Retinal pigment epithelial cell (primary cell): ENCODE results near the gene SGMS1.
A peak's percentile ranks its signal among the peaks of the same experiment; 100 is the strongest.

ENCODE experiments used
- DNase-seq: peaks from one replicate; pipeline ENCODE4 v3.0.0-alpha.2; 2010; ENCODE audit warnings: low read depth
- H3K4me3 ChIP-seq: 2 replicates; pipeline ENCODE4 v1.5.1; 2011; ENCODE audit warnings: mild to moderate bottlenecking, low read length, control low read depth, moderate library complexity
- TF ChIP-seq, protein P1 (sequence below): conservative IDR thresholded peaks from 2 replicates; pipeline ENCODE4 v1.5.1; 2011; ENCODE audit warnings: low read depth, low read length, control low read depth, inconsistent platforms

The SGMS1 gene

DNA sequence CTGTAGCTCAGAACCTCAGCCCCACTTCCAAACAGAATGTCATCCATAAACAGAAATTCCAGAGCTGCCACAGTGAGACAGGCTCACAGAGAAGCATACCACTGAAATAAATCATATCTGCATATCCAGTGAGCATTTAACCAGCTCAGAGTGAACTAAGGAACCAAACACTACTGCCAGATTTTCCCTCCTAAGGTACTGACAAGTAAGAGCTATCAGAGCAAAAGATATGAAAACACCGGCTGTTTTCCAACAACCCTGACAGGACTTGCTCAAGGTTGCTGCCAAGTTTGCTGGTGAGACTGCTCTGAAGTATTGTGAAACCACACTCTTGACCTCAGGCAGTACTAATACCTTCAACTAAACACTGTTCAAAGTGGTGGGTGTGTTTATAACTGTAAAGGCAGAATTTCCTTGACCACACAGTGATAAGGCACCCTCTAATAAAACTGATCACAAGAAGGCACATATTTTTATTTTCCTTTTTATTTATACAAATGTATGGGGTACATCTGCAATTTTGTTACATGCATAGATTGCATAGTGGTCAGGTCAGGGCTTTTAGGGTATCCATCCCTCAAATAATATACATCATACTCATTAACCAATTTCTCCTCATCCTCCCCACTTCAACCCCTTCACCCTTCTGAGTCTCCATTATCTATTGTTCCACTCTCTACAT lies 18.3 kb downstream of the SGMS1 start:
- TF ChIP-seq, protein P1, sequence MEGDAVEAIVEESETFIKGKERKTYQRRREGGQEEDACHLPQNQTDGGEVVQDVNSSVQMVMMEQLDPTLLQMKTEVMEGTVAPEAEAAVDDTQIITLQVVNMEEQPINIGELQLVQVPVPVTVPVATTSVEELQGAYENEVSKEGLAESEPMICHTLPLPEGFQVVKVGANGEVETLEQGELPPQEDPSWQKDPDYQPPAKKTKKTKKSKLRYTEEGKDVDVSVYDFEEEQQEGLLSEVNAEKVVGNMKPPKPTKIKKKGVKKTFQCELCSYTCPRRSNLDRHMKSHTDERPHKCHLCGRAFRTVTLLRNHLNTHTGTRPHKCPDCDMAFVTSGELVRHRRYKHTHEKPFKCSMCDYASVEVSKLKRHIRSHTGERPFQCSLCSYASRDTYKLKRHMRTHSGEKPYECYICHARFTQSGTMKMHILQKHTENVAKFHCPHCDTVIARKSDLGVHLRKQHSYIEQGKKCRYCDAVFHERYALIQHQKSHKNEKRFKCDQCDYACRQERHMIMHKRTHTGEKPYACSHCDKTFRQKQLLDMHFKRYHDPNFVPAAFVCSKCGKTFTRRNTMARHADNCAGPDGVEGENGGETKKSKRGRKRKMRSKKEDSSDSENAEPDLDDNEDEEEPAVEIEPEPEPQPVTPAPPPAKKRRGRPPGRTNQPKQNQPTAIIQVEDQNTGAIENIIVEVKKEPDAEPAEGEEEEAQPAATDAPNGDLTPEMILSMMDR = no peak
- no peak overlapping the region for H3K4me3 ChIP-seq
- peak; percentile 91 for DNase-seq

DNA sequence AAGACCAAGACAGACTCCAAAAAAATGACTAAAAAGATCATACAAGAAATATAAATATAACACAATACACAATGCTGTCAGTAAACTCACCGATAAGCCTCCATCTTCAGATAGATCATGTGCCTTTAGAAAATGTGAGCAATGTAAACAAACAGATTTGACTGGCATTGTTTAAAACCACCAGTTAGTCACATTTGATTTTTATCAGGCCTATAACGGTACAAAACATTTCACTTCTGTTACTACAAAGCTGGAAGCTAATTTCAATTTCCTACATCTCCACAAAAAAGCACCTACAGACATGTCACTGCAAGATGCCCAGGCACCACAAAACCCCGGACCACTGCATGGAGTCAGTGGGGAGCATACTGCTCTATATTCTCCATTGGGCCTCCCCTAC lies 18.9 kb downstream of the SGMS1 start:
- no peak overlapping the region for H3K4me3 ChIP-seq
- no peak for DNase-seq
- TF ChIP-seq, protein P1 = no peak

DNA sequence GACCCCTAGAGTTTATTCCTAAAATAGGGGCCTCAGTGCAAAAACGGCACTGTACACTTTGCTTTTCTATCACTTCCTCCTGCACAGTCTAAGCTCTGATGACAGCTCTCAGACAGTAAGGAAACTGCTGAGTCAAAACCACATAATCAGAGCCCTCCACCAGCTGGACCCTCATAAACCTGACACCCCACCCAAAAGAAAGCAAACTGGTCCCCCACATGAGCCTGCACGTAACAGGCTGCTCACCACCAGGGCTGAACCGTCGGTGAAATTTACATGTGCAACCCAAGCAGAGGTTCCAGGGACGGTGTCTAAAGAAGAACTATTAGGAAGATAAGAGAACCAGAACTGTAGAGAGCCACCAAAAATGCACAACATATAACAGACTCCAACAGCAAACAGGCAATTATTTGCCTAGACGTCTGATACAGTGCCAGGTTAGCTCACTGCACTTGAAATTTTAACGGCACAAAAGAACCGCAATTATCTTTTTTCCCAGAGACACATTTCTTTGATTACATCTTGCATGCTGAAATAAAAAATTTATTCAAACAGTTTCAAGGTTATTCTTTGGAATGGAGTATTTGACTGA lies 19.6 kb downstream of the SGMS1 start:
- DNase-seq = no peak
- TF ChIP-seq, protein P1 = no peak
- no peak overlapping the region for H3K4me3 ChIP-seq

DNA sequence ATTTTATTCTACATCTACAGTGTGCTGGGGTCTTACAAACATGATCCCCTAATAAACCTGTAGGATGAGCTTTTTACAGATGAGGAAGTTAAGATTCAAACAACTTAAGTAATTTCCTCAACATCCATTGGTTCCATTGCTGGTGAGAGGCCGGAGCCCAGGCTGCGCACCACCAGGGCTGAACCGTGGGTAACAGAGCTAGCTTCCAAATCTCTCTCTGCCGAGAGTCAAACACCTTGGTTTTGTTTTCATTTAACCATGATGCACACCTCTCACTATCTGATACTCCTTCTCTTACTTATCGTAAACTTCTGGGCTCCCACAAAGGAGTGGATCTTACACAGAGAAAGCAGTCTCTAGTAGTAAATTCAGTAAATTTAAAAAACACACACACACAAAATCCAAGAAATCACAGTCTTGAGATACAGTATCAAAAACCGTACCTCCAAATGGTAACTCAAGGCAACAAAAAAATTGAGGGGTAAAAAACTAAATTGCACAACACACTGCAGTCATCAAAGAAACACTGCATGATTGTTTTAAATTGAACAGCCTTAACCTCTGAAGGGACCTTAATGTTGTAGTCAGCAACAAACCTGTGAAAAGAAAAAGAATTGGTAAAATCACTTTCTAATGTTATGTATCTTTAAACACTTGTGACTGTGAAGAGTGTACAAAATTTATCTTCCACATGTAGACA lies 20.5 kb downstream of the SGMS1 start:
- DNase-seq = no peak
- no peak overlapping the region for H3K4me3 ChIP-seq
- TF ChIP-seq, protein P1 = no peak

DNA sequence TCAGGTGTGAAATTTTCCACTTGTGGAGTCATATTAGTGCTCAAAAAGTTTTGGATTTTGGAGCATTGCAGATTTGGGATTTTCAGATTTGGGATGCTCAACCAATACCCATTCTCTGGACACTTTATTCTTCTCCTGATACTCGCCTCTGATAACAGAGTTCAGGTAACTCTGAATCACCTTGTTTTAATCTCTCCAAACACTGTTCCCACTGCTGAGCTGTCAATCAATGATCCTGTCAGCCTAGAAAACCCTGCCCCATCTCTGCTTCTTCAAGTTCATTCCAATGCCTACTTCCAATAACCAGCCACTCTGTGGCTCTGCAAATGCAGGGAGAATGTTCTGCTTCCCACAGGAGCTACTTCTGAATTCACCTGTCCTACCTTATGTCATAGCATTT lies 21.8 kb downstream of the SGMS1 start:
- no peak overlapping the region for H3K4me3 ChIP-seq
- DNase-seq = no peak
- TF ChIP-seq, protein P1 = no peak

DNA sequence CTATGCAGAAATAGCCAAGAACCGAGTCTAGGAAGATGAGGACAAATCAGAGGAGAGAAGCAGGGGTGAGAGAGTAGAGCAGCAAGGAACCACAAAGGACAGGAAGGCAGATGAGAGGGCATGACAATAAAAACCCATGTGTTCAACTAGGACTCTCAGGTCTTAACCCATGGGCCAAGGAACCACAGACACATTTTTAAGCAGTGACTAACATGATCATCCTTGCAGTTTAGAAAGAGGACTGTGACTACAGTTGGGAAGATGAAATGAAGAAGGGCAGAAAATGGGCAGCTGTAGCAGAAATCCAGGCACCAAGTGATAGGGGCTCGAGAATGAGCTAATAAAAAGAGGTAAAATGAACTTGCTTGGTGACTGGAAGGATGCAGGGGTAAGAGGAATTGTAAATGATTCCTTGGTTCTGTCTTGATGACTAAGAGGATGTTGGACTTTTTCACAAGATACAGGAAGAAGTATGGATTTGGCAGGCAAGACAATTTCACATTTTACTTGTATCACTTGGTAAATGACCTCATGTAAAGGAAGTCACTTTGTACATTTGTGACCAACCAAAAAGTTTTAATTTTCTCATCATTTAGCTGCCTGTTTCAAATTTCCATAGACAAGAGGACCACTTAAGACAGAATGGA lies 22.8 kb downstream of the SGMS1 start:
- no peak for DNase-seq
- TF ChIP-seq, protein P1 = no peak
- no peak overlapping the region for H3K4me3 ChIP-seq

DNA sequence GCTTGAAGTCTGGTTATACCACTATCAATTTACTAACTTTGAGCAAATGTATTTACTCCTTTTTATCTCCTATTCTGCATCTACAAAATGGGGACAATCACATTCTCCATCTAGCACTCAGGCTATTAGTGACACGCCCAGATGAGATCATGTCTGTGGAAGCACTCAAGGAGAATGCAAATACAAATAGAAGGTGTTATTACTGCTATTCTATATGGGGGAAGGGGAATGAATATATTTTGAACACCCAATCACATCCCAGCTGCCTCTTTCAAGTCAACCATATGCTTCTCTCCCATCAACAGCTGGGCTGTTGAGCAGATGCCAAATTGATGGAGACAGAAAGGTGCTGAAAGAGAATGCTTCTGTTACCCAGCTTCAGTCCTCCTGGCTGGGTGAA lies 23.5 kb downstream of the SGMS1 start:
- TF ChIP-seq, protein P1 = no peak
- no peak for DNase-seq
- H3K4me3 ChIP-seq = no peak overlapping the region
